ENCODE data around the gene AOPEP.

DNA sequence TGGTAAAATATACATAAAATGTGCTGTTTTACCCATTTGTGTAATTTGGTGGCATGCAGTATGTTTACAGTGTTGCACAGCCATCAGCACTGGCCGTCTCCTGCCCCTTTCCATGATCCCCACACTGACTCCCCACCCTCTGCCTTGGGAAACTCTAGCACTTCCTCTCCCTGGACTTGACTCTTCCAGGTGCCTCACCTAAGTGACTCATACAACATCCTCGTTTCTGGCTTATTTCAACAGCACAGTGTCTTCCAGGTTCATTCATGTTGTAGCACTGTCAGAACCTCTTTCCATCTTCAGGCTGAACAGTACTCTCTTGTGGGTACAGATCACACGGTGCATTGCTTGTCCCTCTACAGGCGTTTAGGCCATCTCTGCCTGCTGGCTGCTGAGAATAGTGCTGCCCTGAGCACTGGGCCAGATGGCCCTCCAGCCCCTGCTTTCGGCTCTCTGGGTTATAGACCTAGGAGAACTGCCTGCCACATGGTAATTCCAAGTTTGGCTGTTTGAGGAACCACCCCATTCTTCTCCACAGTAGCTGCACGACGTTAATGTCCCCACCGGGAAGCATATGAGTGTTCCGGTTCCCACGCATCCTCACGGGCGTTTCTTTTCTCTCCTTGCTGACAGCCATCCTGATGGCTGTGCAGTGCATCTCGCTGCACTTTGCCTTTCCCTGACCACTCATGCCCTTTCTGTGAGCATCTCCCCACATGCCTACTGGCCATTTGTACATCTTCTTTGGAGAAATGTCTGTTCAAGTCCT lies 379.2 kb downstream of the AOPEP start:
- TF ChIP-seq, protein P1, sequence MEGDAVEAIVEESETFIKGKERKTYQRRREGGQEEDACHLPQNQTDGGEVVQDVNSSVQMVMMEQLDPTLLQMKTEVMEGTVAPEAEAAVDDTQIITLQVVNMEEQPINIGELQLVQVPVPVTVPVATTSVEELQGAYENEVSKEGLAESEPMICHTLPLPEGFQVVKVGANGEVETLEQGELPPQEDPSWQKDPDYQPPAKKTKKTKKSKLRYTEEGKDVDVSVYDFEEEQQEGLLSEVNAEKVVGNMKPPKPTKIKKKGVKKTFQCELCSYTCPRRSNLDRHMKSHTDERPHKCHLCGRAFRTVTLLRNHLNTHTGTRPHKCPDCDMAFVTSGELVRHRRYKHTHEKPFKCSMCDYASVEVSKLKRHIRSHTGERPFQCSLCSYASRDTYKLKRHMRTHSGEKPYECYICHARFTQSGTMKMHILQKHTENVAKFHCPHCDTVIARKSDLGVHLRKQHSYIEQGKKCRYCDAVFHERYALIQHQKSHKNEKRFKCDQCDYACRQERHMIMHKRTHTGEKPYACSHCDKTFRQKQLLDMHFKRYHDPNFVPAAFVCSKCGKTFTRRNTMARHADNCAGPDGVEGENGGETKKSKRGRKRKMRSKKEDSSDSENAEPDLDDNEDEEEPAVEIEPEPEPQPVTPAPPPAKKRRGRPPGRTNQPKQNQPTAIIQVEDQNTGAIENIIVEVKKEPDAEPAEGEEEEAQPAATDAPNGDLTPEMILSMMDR (IDR thresholded peaks at IDR 0.05; ENCODE audit: low read depth, low read length, poor library complexity, severe bottlenecking), result no peak
- TF ChIP-seq EZH2phosphoT487 (IDR thresholded peaks at IDR 0.05; ENCODE audit: borderline replicate concordance, low read length), result no peak

Data from DOHH2 (cell line).